Measurements from ENCODE around the gene SLC26A11.
"Not testable (repeated sequence)": the region's sequence is repeated elsewhere in the genome, so short reads cannot be mapped to it uniquely, and the experiment has no call there.

Gene SLC26A11

DNA sequence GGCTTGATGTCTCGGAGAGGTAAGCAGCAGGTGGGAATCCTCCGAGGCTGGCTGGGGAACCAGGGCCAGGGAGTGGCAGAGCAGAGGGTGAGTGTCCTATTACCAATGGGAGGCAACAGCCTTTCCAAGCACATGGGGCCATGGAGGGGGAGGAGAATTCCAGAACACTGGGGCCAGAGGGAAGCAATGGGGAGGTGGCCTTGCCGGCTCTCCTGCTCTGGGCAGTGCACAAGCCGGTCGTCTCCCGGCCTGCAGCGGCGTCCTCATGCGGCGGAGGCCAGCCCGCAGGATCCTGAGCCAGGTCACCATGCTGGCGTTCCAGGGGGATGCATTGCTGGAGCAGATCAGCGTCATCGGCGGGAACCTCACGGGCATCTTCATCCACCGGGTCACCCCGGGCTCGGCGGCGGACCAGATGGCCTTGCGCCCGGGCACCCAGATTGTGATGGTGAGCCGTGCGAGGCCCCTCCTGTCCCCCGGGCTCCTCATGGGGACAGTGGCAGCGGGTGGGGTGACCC lies 22.0 kb upstream of the SLC26A11 start:
- no peak for DNase-seq

DNA sequence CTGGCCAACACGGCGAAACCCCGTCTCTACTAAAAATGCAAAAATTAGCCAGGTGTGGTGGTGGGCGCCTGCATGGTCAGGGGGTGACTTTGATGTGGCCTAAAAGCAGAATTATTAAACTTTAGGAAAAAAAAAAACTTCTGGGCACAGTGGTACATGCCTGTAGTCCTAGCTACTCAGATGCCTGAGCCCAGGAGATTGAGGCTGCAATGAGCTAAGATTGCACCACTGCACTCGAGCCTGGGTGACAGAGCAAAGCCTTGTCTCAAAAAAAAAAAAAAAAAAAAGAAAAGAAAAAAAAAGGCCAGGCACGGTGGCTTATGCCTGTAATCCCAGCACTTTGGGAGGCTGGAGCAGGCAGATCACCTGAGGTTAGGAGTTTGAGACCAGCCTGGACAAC lies 20.9 kb upstream of the SLC26A11 start:
- not testable (repeated sequence) for DNase-seq

DNA sequence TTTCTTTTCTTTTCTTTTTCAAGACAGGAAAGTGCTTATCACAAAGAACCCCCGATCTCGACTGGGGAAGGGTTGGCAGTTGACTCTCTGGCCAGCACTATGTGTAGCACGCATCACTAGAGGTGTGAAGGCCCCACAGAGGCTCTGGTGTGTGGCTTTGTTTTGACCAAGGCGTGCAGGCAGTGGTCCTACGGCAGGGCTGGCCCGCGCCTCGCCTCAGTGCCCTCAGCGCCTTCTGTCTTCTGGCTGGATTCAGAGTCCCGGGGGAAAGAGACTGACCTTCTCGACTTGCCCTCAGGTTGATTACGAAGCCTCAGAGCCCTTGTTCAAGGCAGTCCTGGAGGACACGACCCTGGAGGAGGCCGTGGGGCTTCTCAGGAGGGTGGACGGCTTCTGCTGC lies 18.8 kb upstream of the SLC26A11 start:
- no peak for DNase-seq

DNA sequence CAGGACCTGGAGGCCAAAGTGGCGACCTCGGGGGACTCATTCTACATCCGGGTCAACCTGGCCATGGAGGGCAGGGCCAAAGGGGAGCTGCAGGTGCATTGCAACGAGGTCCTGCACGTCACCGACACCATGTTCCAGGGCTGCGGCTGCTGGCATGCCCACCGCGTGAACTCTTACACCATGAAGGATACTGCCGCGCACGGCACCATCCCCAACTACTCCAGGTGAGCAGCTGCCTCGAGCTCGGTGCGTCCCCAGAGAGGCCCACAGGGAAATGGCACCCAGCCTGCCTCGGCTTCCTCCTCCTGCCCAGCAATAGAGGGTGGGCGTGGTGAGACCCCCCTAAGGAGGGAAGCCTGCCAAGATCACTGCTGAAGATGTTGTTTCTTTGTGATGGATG lies 18.0 kb upstream of the SLC26A11 start:
- DNase-seq = no peak

DNA sequence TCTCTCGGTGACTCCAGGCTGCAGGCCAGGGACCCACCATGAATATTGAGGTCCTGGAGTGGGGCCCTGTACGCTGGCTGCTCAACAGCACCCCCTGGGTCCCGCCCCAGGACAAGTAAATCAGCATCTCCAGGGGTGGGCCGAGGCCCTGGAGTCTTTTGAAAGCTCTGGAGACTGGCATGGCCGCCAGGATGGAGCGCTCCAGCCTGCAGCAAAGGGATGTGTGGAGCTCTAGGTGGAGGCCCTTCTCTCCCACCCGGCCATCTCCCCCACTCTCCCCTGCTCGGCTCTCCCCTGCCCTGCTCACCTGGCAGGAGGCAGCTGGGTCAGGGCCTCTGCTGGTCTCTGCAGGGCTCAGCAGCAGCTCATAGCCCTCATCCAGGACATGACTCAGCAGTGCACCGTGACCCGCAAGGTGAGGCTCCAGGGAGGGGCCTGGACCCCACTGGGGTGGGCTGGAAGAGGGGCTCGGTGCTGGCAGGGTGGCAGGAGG lies 16.7 kb upstream of the SLC26A11 start:
- no peak for DNase-seq

DNA sequence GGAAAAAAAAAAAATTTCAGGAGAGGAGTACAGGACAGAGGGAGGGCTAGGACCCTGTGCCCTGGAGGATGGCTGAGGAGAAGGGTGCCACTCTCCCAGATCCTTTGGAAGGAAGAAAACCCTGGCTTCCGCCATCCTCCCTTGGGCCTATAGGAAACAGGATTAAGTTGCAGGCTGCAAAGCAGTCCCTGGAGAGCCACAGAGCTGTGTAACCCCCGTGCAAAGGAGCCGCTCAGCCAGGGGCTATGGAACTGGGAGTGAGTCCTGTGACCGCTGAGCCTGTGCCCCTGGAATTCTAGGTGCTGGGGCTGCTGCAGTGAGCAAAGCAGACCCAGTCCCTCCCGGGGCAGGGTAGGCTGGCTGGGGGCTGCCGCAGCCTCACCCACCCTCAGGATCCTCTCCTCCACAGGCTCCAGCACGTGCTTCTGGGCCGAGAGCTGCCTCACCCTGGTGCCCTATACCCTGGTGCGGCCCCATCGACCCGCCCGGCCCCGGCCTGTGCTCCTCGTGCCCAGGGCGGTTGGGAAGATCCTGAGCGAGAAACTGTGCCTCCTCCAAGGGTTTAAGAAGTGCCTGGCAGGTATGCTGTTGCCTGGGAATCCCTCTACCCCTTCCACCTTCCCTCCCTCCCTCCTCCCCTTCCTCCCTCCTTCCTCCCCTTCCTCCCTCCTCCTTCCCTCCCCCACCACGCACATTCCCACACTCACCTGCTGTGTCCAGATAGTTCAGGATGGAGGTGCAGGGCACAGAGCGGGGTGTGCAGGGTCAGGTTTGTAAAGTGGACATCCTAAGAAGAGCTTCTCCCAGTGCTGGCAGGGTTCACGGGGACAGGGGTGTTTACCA lies 15.4 kb upstream of the SLC26A11 start:
- no peak for DNase-seq

DNA sequence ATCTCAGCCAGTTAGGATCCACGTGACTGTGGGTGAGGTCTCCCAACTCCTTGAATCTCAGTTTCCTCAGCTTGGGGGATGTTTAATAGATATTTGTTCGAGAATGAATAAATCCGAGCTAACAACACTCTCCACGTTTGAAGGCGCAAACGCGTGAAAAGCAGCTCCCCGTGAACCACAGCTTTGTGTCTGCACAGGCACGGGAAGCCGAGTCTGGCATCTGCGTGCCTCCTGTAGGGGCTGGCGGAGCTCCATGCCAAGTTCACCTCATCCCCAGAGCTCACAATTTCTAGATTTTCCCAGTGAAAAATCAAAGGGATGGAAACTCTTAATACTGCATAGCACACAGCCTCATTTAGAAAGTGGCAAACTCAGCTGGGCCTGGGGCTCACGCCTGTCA lies 14.4 kb upstream of the SLC26A11 start:
- DNase-seq = no peak

DNA sequence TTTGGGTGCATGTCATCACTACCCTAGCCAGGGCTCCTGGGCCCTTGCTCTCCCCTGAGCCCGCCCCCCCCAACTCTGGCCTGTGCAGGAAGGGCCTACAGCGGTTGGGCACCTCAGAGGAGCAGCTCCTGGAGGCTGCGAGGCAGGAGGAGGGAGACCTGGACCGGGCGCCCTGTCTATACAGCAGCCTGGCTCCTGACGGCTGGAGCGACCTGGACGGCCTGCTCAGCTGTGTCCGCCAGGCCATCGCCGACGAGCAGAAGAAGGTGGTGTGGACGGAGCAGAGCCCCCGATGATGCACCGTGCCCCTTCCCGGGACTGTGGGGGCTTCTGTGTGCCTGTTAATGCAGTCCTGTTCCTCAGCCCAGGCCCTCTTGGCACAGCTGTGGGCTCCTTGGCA lies 12.2 kb upstream of the SLC26A11 start:
- DNase-seq = no peak

DNA sequence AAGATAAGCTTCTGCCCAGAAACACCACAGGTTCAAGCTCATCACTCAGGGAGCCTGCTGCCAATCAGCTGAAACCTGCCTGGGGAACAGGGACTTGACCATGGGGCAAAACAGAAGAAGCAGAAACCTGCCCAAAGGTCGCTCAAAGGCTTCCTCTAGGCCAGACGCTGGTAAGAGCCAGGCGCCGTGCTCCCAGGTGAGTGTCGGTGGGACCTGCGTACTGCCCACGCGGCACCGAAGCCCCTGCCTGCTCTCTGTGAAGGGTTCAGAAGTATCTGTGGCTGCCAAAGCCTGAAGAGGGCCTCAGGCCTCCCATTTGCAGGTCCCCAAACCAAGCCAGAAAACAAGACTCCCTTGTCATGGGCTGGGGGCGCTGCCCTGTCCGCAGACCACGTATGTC lies 10.5 kb upstream of the SLC26A11 start:
- no peak for DNase-seq

DNA sequence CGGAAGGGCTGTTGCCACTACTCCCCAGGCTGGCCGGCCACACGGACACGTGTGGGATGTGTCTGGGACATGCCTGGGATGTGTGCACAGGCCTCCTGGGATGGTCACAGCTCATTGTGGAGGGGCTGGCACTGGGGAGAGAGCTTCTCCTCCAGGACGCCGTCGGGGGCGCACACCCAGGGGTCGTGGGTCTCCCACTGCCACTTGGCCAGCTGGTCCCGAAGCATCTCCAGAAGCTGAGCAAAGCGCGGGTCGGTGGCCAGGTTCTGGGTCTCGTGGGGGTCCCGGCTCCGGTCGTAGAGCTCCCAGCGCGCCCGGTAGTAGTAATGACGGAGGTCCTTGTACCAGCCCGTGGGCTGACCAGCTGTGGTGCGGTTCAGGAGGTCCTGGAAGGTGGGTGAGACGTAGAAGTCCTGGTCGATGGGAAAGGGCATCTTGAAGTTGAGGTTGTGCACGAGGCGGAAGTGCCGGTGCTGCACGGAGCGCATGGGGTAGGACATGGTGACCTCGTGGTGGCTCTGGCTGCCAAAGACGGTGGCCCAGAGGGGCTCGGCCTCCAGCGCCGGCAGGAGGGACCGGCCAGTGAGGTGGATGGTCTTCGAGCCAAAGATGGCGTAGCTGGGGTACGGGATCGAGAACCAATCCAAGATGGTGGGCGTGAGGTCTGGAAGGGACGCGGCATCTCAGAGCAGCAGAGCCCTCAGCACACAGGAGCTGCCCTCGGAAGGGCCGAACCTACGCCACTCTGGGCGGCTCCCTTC lies 9.7 kb upstream of the SLC26A11 start:
- no peak for DNase-seq

DNA sequence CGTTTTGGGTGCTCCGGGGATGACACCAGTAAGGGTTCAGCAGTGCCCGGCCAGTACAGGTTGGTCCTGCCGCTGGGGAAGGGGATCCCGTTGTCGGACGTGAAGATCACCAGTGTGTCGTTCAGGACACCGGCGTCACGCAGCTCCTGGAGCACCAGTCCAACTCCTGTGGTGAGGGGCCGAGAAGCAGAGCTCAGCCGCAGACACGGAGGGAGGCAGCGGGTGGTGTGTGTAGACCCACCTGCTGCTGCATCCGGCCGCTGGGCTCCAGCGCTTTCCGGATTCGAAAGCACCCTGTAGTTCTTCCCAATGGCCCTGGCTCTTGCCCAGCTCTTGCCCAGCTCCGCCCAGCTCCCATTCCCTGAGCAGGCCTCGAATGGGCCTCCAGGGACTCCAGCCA lies 8.1 kb upstream of the SLC26A11 start:
- DNase-seq = no peak

DNA sequence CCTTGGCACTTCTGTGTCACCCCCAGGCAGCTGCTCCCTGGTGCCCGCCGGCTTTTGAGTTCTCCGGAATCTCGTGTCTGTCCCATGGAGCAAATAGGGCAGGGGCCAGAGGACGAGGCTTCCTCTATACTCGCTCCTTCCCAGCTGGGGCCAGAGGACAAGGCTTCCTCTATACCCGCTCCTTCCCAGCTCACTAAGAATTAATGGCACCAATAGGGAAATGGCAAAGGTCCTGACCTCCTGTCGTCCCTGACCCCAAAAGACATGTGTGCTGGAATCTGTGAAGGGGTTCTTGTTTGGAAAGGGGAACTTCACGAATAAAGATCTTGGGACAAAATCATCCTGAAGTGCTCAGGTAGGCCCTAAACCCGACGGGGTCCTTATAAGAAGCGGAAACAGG lies 7.7 kb upstream of the SLC26A11 start:
- DNase-seq = no peak

DNA sequence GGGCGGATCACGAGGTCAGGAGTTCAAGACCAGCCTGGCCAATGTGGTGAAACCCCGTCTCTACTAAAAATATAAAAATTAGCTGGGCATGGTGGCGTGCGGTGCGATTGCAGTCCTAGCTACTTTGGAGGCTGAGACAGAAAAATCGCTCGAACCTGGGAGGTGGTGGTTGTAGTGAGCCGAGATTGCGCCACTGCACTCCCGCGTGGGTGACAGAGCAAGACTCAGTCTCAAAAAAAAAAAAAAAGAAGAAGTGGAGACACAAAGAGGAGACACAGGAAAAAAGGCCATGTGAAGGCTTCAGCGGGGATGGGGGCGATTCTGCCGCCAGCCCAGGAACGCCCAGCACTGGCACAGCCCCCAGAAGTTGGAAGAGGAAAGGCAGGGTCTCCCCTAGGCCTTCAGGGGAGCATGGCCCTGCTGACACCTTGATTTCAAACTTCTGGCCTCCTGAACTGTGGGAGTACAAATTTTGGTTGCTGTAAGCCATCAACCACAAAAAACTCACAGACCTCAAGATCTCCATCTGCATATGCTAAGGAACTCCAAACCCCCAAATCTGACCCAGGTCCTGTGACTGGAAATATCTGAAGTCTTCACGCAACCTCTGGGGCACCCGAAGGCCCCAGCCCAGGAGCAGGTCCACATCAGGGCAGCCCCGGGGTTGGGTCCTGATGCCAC lies 7.1 kb upstream of the SLC26A11 start:
- no peak for DNase-seq

DNA sequence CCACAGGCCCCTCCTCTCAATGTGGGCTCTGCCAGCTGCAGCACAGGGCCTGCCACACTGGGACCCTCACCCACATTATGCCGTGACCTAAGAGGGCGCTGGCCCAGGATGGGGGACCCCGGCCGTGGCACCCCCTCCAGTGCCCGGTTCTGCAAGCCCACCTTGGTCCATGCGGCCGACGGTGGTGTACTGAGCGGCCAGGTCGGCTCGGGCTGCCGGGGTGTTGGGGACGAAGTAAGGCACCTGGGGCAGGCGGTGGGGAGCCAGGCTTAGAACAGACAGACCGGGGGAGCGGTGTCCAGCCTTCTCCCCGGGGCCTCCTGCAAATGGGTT lies 6.6 kb upstream of the SLC26A11 start:
- no peak for DNase-seq

DNA sequence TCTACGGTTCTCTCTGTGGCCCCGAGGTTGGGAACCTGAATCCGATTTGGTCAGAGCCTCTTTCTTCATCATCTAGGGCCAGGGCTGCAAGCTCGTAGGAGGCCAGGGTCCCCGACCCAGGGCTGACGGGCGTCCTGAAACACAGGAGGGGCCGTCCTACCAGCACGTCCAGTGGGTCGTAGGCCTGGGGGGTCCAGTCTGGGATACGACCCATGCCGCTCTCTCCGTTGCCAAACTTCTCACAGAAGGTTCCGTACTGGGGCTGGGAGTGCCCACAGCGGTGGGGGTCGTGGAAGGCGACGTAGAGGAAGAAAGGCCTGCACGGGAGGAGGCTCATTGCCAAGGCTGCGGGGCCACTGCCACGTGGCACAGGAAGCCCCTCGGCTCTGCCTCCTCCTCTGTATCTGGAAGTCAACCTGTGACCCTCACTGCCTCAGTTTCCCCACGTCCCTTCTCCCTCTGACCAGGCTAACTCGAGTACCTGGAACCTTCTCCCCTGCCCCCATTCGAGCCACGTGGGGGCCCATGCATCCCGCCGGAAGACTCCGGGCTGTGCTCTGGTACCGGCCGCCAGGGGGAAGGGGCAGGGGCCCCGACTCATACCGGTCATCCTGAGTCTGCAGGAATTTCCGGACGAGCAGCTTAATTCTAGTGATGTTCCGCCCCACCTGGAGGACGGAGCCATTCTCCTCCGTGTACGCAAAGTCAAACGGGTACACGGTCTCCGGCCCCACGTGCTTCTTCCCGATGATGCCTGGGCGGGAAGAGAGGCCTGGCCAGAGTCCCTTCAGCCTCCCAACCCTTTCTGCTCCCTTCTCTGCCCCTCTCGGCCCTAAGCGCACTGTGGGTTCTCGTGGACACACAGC lies 6.0 kb upstream of the SLC26A11 start:
- no peak for DNase-seq

DNA sequence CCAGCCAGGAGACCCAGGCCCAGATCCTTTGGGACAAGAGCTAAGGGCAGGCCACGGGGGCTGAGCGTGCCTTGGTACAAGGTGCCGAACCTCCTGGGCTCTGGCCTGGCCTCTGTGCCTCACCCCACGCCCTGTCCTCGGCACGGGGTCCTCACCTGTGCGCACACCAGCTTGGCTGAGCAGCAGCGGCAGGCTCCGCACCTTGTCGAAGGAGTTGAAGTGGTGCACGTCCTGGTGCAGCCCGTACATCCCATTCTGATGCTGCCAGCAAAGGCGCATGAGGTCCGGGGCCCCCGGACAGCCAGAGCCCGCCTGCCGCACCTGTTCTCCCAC lies 5.4 kb upstream of the SLC26A11 start:
- DNase-seq = no peak

DNA sequence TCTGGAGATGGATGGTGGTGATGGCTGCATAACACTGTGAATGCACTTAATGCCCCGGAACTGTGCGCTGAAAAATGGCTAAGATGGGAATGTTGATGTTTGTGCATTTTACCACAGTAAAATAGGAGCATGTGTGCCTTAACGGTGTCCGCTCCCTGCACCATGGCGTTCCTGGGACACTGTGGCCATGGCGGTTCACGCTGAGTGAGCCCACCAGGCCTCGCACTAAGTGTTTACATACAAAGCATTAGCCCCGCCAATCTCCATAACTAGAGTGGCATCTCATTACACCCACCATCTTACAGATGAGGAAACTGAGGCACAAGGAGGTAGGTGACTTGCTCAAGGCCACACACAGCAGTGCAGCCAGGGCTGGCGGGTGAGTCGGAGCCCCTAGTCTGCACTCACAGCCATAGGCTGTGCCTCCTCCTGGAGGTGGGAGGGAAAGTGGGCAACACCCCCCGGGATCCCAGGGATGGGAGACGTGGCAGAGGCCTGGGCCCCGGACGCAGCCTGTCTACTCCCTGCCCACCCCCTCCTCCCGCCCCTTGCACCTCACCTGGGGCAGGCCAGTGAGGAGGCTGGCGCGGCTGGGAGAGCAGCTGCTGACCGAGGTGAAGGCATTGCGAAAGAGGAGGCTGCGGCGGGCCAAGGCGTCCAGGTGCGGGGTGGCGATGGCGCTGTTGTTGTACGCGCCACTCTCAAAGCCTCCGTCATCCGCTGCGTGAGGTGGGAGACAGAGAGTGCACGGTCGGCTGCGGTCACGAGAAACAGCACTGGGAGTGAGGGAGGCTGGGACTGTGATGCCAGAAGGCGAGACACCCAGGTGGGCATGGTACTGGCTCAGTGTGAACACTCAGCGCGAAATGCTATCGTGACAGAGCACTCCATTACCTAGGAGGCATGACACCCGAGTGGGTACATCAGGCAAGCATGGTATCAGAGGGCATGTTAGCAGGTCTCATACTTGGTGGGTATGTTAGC lies 3.5 kb upstream of the SLC26A11 start:
- DNase-seq = no peak

DNA sequence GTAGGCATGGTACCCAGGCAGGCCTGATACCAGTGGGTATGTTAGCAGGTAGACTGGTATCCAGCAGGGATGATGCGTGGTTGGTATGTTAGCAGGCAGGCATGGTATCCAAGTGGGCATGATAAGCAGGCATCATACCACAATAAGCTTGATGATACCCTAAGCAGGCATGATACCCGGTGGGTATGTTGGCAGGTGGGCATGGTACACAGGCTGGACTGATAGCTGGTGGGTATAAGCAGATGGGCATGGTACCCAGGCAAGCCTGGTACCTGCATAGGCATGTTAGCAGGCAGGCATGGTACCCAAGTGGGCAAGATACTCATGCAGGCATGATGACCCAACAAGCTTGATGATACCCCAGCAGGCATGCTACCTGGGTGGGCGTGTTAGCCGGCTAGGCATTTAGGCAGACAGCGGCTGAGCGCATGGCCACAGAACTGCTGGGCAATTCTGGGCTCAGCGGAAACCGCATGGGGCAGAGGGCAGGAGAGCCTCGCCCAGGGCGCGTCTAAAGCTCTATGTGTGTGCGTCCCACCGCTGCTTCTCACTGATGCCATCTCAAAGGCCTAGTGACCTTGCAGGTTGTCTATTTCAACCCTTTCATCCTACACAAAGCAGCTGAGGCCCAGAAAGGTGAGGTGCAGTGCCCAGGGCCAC lies 2.4 kb upstream of the SLC26A11 start:
- no peak for DNase-seq

DNA sequence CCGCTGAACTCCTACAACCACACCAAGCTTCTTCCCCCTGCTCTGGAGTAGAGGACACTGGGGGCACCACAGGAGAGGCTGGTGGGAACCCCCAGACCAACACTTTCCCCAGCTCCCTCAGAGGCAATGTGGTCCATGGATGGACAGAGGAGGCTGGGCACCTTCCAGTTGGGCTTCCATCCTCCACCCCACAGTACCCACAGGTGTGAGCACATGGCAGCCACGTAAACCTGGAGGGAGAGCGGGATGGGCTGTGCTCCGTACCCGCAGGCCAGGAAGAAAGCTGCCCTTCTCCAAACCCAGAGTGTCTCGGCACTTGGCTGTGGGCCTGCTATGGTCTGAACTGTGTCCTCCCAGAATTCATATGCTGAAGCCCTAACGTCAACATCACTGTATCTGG lies 1.8 kb upstream of the SLC26A11 start:
- DNase-seq = no peak

DNA sequence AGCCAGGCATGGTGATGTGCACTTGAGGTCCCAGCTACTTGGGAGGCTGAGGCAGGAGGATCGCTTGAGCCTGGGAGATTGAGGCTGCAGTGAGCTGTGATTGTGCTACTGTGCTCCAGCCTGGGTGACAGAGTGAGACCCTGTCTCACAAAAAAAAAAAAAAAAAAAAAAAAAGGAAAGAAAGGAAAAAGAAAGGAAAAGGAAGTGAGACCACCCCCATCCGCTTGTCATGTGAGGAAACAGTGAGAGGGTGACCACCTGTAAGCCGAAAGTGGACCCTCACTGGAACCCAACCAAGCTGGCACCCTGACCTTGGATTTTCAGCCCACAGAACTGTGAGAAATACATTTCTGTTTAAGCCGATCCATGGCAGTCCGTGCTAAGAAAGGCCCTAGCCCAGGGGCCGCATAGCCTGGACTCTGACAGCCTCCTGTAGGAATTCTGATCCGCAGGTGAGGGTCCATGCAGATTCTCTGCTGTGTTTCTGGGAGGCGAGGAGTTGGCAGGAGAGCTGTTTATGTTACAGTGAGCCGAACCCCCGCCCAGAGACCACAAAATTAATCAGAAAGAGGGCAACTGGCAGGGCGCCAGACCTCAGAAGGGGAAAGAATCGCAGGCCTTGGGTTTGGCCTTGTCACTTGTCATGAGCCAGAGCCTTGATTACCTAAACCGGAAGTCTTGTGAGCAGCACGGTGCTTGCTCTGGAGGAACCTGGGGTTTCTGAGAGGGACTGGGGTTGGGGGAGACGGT lies 1.0 kb upstream of the SLC26A11 start:
- peak in 1 of 2 experiments; percentile 13 for DNase-seq

Measured in NCI-H446 (cell line).